Liver (tissue), 3 donors: Measurements from ENCODE around the gene BUB3.

Source experiments
- GABPA ChIP-seq, 2 donors: IDR thresholded peaks in 1 of 2; conservative IDR thresholded peaks in 1 of 2; 2 replicates each; pipeline ENCODE4 v1.6.1; 2016; ENCODE audit warnings: antibody characterized with exemption in 2 of 2, mild to moderate bottlenecking in 1 of 2, moderate library complexity in 1 of 2
- RAD21 ChIP-seq, 2 donors: IDR thresholded peaks; 2 replicates each; pipeline ENCODE4 v1.6.1; 2016; ENCODE audit warnings: antibody characterized with exemption in 2 of 2, mild to moderate bottlenecking in 2 of 2
- TF ChIP-seq, protein P1 (sequence below): fragments of 150-350 bp; IDR thresholded peaks from 2 replicates; pipeline ENCODE4 v1.5.1; 2017; ENCODE audit warnings: improper control_type of control experiment, low read depth, low read length; ENCODE audit not compliant: missing input control
- donor health status: healthy.
- donor health status: healthy.

DNA sequence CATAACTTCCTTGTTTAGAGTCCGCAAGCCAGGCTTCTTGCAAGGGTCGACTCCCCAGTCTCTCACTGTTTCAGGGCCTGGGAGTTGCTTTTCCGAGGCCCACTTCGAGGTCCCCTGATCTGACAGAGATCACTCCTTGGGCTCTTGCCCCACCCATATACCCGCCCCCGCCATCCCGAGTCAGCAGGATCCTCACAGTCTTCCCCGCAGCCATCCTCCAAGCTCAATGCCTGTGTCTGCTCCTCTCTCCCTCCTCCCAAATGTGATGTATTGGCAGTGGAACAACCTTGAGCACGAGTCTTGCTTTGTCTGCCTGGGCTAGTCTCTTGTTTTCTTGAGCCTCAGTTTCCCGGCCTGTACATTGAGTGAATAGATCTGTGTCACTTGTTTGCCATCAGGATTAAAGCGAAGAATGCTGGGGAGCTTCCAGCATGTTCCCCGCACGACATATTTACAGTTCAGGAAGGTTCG is 8.6 kb upstream of the BUB3 start:
- TF ChIP-seq GABPA (IDR thresholded peaks at IDR 0.05 in 1 of 2, conservative IDR thresholded peaks at IDR 0.05 in 1 of 2) (no peak), RAD21 (IDR thresholded peaks at IDR 0.05) (no peak)
- TF ChIP-seq, protein P1, sequence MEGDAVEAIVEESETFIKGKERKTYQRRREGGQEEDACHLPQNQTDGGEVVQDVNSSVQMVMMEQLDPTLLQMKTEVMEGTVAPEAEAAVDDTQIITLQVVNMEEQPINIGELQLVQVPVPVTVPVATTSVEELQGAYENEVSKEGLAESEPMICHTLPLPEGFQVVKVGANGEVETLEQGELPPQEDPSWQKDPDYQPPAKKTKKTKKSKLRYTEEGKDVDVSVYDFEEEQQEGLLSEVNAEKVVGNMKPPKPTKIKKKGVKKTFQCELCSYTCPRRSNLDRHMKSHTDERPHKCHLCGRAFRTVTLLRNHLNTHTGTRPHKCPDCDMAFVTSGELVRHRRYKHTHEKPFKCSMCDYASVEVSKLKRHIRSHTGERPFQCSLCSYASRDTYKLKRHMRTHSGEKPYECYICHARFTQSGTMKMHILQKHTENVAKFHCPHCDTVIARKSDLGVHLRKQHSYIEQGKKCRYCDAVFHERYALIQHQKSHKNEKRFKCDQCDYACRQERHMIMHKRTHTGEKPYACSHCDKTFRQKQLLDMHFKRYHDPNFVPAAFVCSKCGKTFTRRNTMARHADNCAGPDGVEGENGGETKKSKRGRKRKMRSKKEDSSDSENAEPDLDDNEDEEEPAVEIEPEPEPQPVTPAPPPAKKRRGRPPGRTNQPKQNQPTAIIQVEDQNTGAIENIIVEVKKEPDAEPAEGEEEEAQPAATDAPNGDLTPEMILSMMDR: no peak
